ENCODE results near the gene DPH6. TPM values are rescaled to one million over a fixed set of nuclear protein-coding genes. Genes with fewer than 3 reads are reported as not detected.

Gene DPH6
- total RNA-seq, 1 donor from 2014 or later = 18.4 TPM

- Histone ChIP-seq H3K36me3 (ENCODE audit: control insufficient read depth, insufficient read depth, low read length) (no peaks in the 10 kb centered on the region), H3K27me3 (ENCODE audit: control insufficient read depth, insufficient read depth, low read length) (no peaks in the 10 kb centered on the region), H3K4me3 (ENCODE audit: low read depth, low read length) (no peak overlapping the region)
- DNase-seq (ENCODE audit: low read depth) = no peak
- no peak for TF ChIP-seq CTCF (IDR thresholded peaks at IDR 0.05; ENCODE audit: insufficient read depth, low read length, severe bottlenecking)
- no peak for FAIRE-seq
These were observed 21.0 kb upstream of the DPH6 start for GRCh38 chr15:35566991-35567390.

GRCh38 chr15:35565901-35566300, 19.9 kb upstream of the DPH6 start:
- DNase-seq (ENCODE audit: low read depth) (no peak), FAIRE-seq (no peak)
- no peaks in the 10 kb centered on the region for H3K36me3 ChIP-seq (ENCODE audit: control insufficient read depth, insufficient read depth, low read length)
- H3K4me3 ChIP-seq (ENCODE audit: low read depth, low read length) = no peak overlapping the region
- H3K27me3 ChIP-seq (ENCODE audit: control insufficient read depth, insufficient read depth, low read length) = no peaks in the 10 kb centered on the region
- TF ChIP-seq CTCF (IDR thresholded peaks at IDR 0.05; ENCODE audit: insufficient read depth, low read length, severe bottlenecking) = no peak

GRCh38 chr15:35562641-35563040, 16.7 kb upstream of the DPH6 start:
- H3K27me3 ChIP-seq (ENCODE audit: control insufficient read depth, insufficient read depth, low read length) = no peaks in the 10 kb centered on the region
- TF ChIP-seq CTCF (IDR thresholded peaks at IDR 0.05; ENCODE audit: insufficient read depth, low read length, severe bottlenecking) = no peak
- DNase-seq (ENCODE audit: low read depth) (no peak), FAIRE-seq (no peak)
- H3K36me3 ChIP-seq (ENCODE audit: control insufficient read depth, insufficient read depth, low read length) = no peaks in the 10 kb centered on the region
- H3K4me3 ChIP-seq (ENCODE audit: low read depth, low read length) = no peak overlapping the region

GRCh38 chr15:35561308-35561707, 15.3 kb upstream of the DPH6 start:
- FAIRE-seq = no peak

GRCh38 chr15:35560870-35561269, 14.9 kb upstream of the DPH6 start:
- Histone ChIP-seq H3K27me3 (ENCODE audit: control insufficient read depth, insufficient read depth, low read length) (no peaks in the 10 kb centered on the region), H3K36me3 (ENCODE audit: control insufficient read depth, insufficient read depth, low read length) (no peaks in the 10 kb centered on the region), H3K4me3 (ENCODE audit: low read depth, low read length) (no peak overlapping the region)
- DNase-seq (ENCODE audit: low read depth) (no peak), FAIRE-seq (no peak)
- TF ChIP-seq CTCF (IDR thresholded peaks at IDR 0.05; ENCODE audit: insufficient read depth, low read length, severe bottlenecking) = no peak

More at GRCh38 chr15:35561308-35561707, 15.3 kb upstream of the DPH6 start:
- no peak for DNase-seq (ENCODE audit: low read depth)
- Histone ChIP-seq H3K36me3 (ENCODE audit: control insufficient read depth, insufficient read depth, low read length) (no peaks in the 10 kb centered on the region), H3K27me3 (ENCODE audit: control insufficient read depth, insufficient read depth, low read length) (no peaks in the 10 kb centered on the region), H3K4me3 (ENCODE audit: low read depth, low read length) (no peak overlapping the region)
- no peak for TF ChIP-seq CTCF (IDR thresholded peaks at IDR 0.05; ENCODE audit: insufficient read depth, low read length, severe bottlenecking)

- DNase-seq (ENCODE audit: low read depth) (no peak), FAIRE-seq (no peak)
These were observed 14.3 kb upstream of the DPH6 start for GRCh38 chr15:35560258-35560657.

More at GRCh38 chr15:35560258-35560657, 14.3 kb upstream of the DPH6 start:
- TF ChIP-seq CTCF (IDR thresholded peaks at IDR 0.05; ENCODE audit: insufficient read depth, low read length, severe bottlenecking) = no peak
- Histone ChIP-seq H3K36me3 (ENCODE audit: control insufficient read depth, insufficient read depth, low read length) (no peaks in the 10 kb centered on the region), H3K4me3 (ENCODE audit: low read depth, low read length) (no peak overlapping the region), H3K27me3 (ENCODE audit: control insufficient read depth, insufficient read depth, low read length) (no peaks in the 10 kb centered on the region)
